ENCODE results near the gene PDC.
"Not testable (repeated sequence)": the region's sequence is repeated elsewhere in the genome, so short reads cannot be mapped to it uniquely, and the experiment has no call there.

PDC gene

DNA sequence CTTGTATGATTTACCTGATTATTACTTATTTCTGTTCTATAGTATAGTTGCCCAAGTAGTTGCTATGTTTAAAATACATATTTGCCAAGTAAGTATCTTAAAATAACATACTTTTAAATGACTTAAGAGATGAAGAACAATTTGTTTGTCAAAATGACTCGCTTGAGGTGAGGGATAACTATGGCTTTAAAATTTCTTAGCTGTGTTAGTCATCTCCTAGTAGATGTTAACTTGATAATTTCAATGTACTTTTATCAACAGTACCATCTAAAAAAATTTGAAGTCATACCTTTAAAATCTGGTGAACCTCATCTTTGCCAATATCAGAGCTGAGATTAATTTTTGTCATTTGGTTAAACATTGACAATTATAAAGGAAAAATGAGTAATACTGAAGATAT, 47.6 kb downstream of the PDC start:
- no peak overlapping the region for H3K27ac ChIP-seq
- no peak overlapping the region for H3K4me3 ChIP-seq

DNA sequence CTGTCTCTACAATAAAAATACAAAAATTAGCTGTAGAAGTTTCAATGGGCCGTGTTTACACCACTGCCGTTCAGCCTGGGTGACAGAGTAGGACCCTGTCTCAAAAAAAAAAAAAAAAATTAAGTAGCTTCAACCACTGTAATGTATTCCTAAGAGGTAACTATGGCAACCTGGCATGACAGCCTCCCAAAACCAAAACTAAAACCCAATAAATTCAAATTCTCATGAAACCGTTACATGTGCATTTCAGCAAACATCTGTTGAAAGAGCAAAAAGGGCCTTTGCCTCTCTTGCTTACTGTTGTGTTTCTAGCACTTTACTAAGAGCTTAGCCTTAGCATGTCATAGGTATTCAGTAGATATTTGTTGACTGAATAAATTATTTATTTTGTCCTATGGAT, 51.8 kb downstream of the PDC start:
- H3K4me3 ChIP-seq: no peak overlapping the region
- no peak overlapping the region for H3K27ac ChIP-seq

DNA sequence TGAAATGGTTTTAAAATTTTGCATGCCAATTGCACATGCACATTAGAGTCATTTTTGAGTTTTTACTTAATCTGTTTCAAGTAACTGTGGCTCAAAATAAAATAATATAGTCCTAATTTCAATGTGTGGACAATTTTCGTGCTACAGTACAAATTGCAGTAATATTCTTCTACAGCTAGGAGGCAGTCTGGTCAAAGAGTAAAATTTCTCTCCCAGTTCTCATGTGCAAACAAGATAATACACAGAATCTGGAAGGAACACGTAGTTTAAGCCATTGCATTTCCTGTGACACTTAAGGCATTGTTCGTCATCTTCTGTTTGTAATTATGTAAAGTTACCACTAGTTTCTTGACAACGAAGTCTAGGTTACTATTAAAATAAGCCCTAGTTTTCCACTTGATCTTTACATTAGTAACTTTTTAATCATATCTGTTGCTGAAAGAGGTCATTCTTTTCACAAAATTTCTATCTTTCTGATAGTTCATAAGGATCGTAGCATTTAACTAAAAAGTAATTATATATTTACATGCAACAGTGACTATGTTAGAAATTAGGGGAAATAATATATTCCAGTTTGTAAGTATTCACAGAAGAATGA, 56.4 kb downstream of the PDC start:
- Histone ChIP-seq H3K4me3 (no peak overlapping the region), H3K27ac (no peak overlapping the region)

DNA sequence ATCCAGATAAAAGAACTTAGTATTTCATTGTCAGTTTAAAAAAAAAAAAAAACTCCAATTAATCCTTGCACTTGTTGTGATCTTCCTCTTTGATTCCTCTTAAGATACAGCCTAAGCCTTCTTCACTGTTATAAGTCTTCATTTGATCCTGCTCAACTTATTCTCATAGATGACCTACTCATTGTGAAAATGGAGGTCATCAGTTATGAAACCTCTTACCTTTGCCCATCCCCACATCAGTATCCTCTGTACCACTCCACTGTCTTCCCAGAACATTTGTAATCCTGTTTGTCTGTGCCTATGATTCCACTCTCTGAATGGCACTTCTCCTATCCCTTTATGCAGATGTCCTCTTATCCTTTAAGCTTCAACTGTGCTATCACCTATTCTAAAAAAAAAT, 57.3 kb downstream of the PDC start:
- Histone ChIP-seq H3K27ac (no peak overlapping the region), H3K4me3 (no peak overlapping the region)

DNA sequence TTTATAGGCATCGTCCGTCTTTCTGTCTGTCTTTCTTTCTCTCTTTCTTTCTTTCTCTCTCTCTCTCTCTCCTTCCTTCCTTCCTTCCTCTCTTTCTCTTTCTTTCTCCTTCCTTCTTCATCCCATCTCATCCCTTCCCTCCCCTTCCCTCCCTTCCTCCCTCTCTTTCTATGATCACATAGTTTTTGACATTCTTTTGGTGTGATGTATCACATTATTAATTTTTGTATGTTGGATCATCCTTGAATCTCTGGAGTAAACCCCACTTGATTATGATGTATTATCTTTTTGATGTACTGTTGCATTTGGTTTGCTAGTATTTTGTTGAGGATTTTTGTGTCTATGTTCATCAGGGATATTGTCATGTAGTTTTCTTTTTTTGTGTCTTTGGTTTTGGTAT, 59.5 kb downstream of the PDC start:
- not testable (repeated sequence) for H3K4me3 ChIP-seq, H3K27ac ChIP-seq
